ENCODE results near the gene APEX1. TPM values are rescaled to one million over a fixed set of nuclear protein-coding genes. Genes with fewer than 3 reads are reported as not detected.

The APEX1 gene
- total RNA-seq, 1 experiment from 2014 or later, result 340 TPM

DNA sequence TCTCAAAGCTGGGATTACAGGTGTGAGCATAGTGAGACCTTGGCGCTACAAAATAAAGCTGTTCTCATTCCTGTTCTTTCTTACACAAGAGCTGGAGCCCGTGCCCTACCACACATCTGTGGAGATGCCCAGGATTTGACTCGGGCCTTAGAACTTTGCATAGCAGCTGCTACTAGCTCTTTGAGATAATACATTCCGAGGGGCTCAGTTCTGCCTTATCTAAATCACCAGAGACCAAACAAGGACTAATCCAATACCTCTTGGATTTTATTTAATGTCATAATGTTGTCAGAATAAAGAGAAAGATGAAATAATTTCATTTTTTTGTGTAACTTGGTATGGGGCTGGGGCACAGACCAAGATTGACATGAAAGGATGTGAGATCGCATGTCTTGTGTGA lies 21.8 kb downstream of the APEX1 start:
- Histone ChIP-seq H3K56ac (ENCODE audit: insufficient read length, low read depth, low read length) (no peak overlapping the region), H3K4me2 (ENCODE audit: insufficient read depth, insufficient read length, low read length) (no peak overlapping the region), H2AK5ac (ENCODE audit: insufficient read length, low read length) (no peak overlapping the region), H3K79me2 (ENCODE audit: insufficient read depth, low read length) (peaks cover under 1% of the 10 kb centered on the region; the same call in 1 of the 2 replicates), H4K20me1 (ENCODE audit: control insufficient read depth, insufficient read depth, insufficient read length) (no peaks in the 10 kb centered on the region), H2BK5ac (ENCODE audit: insufficient read length, low read length) (no peak overlapping the region), H3K18ac (ENCODE audit: insufficient read length, low read depth, low read length) (no peak overlapping the region), H2BK15ac (ENCODE audit: low read depth, low read length) (no peak overlapping the region), H2BK12ac (ENCODE audit: insufficient read length, low read depth, low read length) (no peak overlapping the region), H2BK20ac (ENCODE audit: low read depth, low read length, poor library complexity, severe bottlenecking) (no peak overlapping the region), H3K79me1 (ENCODE audit: insufficient read depth, low read depth, low read length, poor library complexity, severe bottlenecking) (peaks cover 6% of the 10 kb centered on the region), H4K5ac (ENCODE audit: insufficient read length, low read depth, low read length) (no peak overlapping the region), H4K8ac (replicated peaks; ENCODE audit: insufficient read length, low read depth, low read length) (no peak overlapping the region), H3K23me2 (ENCODE audit: insufficient read length, low read depth, low read length, poor library complexity, severe bottlenecking) (no peaks in the 10 kb centered on the region), H3K9me3 (ENCODE audit: control insufficient read depth, low read depth, low read length) (no peaks in the 10 kb centered on the region), H3T11ph (ENCODE audit: low read length) (no peak overlapping the region), H3K27me3 (ENCODE audit: insufficient read depth, low read length) (no peaks in the 10 kb centered on the region), H3K4ac (ENCODE audit: low read depth, low read length) (no peak overlapping the region), H4K91ac (ENCODE audit: insufficient read length, low read depth, low read length) (no peak overlapping the region), H3K9ac (ENCODE audit: extremely low read depth, insufficient read length, low read length) (no peak overlapping the region), H3K14ac (ENCODE audit: insufficient read depth, low read length) (no peak overlapping the region), H2BK120ac (ENCODE audit: low read depth, low read length, poor library complexity, severe bottlenecking) (no peak overlapping the region), H3K27ac (ENCODE audit: insufficient read length, low read depth, low read length) (no peak overlapping the region), H3K23ac (ENCODE audit: insufficient read length, low read depth, low read length) (no peak overlapping the region), H3K4me1 (ENCODE audit: insufficient read depth, low read length) (peaks cover 2% of the 10 kb centered on the region; the same call in 1 of the 2 replicates), H2AFZ (ENCODE audit: low read length) (no peak overlapping the region)
- Mint-ChIP-seq H3K27me3 (ENCODE audit: low read depth) (no peaks in the 10 kb centered on the region), H3K4me3 (no peak overlapping the region), H3K4me1 (peaks cover 8 to 9% of the 10 kb centered on the region in 2 experiments), H3K9me3 (no peaks in the 10 kb centered on the region), H3K27ac (no peak overlapping the region), H3K36me3 (ENCODE audit: insufficient read depth in 1 of 3, low read depth in 3 of 3) (peaks cover 45 to 65% (median 64%) of the 10 kb centered on the region in 3 experiments; a peak in 6 of 7 replicates)
- TF ChIP-seq, protein P1, sequence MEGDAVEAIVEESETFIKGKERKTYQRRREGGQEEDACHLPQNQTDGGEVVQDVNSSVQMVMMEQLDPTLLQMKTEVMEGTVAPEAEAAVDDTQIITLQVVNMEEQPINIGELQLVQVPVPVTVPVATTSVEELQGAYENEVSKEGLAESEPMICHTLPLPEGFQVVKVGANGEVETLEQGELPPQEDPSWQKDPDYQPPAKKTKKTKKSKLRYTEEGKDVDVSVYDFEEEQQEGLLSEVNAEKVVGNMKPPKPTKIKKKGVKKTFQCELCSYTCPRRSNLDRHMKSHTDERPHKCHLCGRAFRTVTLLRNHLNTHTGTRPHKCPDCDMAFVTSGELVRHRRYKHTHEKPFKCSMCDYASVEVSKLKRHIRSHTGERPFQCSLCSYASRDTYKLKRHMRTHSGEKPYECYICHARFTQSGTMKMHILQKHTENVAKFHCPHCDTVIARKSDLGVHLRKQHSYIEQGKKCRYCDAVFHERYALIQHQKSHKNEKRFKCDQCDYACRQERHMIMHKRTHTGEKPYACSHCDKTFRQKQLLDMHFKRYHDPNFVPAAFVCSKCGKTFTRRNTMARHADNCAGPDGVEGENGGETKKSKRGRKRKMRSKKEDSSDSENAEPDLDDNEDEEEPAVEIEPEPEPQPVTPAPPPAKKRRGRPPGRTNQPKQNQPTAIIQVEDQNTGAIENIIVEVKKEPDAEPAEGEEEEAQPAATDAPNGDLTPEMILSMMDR (conservative IDR thresholded peaks at IDR 0.05), result no peak
- DNase-seq, result no peak
- no CpG with 5 or more reads among the region's 5 CpGs for WGBS (ENCODE audit: extremely low coverage, insufficient read length, low lambda C conversion rate)

Data from H9 (cell line).